DND-41 (cell line): ENCODE measurements around the gene ANKRD11.

Experiments used
- CTCF ChIP-seq: IDR thresholded peaks from 2 replicates; pipeline ENCODE4 v1.5.1; 2012; ENCODE audit warnings: borderline replicate concordance, low read length, moderate library complexity, mild to moderate bottlenecking; ENCODE audit not compliant: poor library complexity, severe bottlenecking; ENCODE audit errors: extremely low read depth
- EZH2 ChIP-seq: IDR thresholded peaks from 3 replicates; pipeline ENCODE4 v1.6.1; 2012; ENCODE audit warnings: borderline replicate concordance, low read depth, mild to moderate bottlenecking, moderate library complexity, low read length, inconsistent platforms; ENCODE audit not compliant: severe bottlenecking

- no peak for TF ChIP-seq CTCF
- TF ChIP-seq EZH2: no peak
These were observed 9.4 kb upstream of the ANKRD11 start for GRCh38 chr16:89499767-89500166.
